Ishikawa (cell line): ENCODE data around the gene LNX2.
A peak's percentile ranks its signal among the peaks of the same experiment; 100 is the strongest.

Experiments
- CEBPB ChIP-seq: IDR thresholded peaks from 2 replicates; pipeline ENCODE4 v1.6.1; 2012
- CREB1 ChIP-seq: IDR thresholded peaks from 2 replicates; pipeline ENCODE4 v1.6.1; 2012; ENCODE audit warnings: low read depth
- EGR1 ChIP-seq: IDR thresholded peaks from 2 replicates; pipeline ENCODE4 v1.6.1; 2012
- EP300 ChIP-seq: IDR thresholded peaks from 2 replicates; pipeline ENCODE4 v1.6.1; 2012; ENCODE audit warnings: borderline replicate concordance
- FOXM1 ChIP-seq: IDR thresholded peaks from 2 replicates; pipeline ENCODE4 v1.6.1; 2012; ENCODE audit warnings: low read depth, borderline replicate concordance
- NFIC ChIP-seq: IDR thresholded peaks from 2 replicates; pipeline ENCODE4 v1.6.1; 2012
- RAD21 ChIP-seq: IDR thresholded peaks from 2 replicates; pipeline ENCODE4 v1.6.1; 2012; ENCODE audit warnings: low read depth
- TAF1 ChIP-seq: IDR thresholded peaks from 2 replicates; pipeline ENCODE4 v1.6.1; 2012; ENCODE audit warnings: low read depth, mild to moderate bottlenecking
- TCF12 ChIP-seq: IDR thresholded peaks from 2 replicates; pipeline ENCODE4 v1.6.1; 2012; ENCODE audit warnings: low read depth
- TEAD4 ChIP-seq: IDR thresholded peaks from 2 replicates; pipeline ENCODE4 v1.6.1; 2012
- YY1 ChIP-seq: IDR thresholded peaks from 2 replicates; pipeline ENCODE4 v1.6.1; 2012; ENCODE audit warnings: low read depth
- ZBTB7A ChIP-seq: IDR thresholded peaks from 2 replicates; pipeline ENCODE4 v1.6.1; 2012; ENCODE audit warnings: low read depth
- TF ChIP-seq, protein P1 (sequence below): IDR thresholded peaks from 2 replicates; pipeline ENCODE4 v1.6.1; 2012
- TF ChIP-seq, protein P2 (sequence below): IDR thresholded peaks from 2 replicates; pipeline ENCODE4 v1.6.1; 2012; ENCODE audit warnings: low read depth, mild to moderate bottlenecking
- TF ChIP-seq, protein P3 (sequence below): IDR thresholded peaks from 2 replicates; pipeline ENCODE4 v1.6.1; 2012

LNX2 gene

DNA sequence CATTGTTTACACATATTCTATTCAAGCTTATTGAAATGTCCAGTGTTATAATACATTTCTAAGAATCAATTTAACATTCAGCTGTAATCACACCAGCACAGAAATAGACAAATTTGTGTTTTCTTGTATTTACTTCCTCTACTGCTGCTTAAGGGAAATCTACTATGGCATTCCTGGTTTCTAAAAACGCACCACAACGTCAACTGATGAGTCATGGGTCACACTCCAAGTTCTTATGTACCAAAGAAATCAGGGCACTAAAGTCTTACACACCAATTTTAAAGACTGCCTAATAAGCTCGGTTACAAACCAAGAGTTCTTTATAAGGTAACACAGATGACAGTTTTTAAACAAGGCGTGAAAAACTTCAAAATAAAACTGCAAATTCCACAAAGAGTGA, 13.2 kb downstream of the LNX2 start:
- TF ChIP-seq FOXM1 = no peak
- no peak for TF ChIP-seq RAD21
- TF ChIP-seq CEBPB = no peak
- TF ChIP-seq, protein P1, sequence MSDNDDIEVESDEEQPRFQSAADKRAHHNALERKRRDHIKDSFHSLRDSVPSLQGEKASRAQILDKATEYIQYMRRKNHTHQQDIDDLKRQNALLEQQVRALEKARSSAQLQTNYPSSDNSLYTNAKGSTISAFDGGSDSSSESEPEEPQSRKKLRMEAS = no peak
- TF ChIP-seq, protein P2, sequence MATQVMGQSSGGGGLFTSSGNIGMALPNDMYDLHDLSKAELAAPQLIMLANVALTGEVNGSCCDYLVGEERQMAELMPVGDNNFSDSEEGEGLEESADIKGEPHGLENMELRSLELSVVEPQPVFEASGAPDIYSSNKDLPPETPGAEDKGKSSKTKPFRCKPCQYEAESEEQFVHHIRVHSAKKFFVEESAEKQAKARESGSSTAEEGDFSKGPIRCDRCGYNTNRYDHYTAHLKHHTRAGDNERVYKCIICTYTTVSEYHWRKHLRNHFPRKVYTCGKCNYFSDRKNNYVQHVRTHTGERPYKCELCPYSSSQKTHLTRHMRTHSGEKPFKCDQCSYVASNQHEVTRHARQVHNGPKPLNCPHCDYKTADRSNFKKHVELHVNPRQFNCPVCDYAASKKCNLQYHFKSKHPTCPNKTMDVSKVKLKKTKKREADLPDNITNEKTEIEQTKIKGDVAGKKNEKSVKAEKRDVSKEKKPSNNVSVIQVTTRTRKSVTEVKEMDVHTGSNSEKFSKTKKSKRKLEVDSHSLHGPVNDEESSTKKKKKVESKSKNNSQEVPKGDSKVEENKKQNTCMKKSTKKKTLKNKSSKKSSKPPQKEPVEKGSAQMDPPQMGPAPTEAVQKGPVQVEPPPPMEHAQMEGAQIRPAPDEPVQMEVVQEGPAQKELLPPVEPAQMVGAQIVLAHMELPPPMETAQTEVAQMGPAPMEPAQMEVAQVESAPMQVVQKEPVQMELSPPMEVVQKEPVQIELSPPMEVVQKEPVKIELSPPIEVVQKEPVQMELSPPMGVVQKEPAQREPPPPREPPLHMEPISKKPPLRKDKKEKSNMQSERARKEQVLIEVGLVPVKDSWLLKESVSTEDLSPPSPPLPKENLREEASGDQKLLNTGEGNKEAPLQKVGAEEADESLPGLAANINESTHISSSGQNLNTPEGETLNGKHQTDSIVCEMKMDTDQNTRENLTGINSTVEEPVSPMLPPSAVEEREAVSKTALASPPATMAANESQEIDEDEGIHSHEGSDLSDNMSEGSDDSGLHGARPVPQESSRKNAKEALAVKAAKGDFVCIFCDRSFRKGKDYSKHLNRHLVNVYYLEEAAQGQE = no peak
- TF ChIP-seq YY1 = no peak
- TF ChIP-seq TEAD4 = no peak
- TF ChIP-seq CREB1 = no peak
- TF ChIP-seq ZBTB7A = no peak
- no peak for TF ChIP-seq TAF1
- no peak for TF ChIP-seq TCF12
- no peak for TF ChIP-seq EGR1

DNA sequence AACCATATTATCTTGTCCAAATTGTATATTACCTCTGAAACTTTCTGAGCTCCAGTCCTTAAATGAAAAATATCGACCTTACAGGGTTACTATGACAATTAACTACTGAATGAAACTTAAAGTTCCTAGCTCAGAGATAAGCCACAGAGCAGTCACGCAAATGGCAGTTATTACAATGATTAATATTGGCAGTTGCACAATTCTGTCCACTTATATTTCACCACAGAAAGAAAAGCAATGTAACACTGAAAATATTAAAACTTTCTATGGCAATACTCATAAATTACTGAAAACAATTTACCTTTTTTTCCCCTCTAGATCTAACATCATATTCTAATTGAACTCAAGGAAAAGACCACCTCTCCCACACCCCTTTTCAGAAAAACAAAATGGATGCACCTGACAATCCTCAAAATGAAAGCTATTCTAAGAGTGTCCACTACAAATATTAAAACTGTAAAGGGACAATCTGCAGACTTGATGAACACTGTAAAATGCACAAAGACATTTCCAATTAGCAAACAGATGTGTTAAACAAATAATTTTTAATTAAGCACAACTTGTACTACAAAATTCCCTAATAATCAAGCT, 14.6 kb downstream of the LNX2 start:
- no peak for TF ChIP-seq FOXM1
- TF ChIP-seq CEBPB = peak; percentile 10; the same call in 1 of the 2 replicates
- TF ChIP-seq YY1 = no peak
- TF ChIP-seq TEAD4 = no peak
- no peak for TF ChIP-seq TCF12
- no peak for TF ChIP-seq EGR1
- no peak for TF ChIP-seq ZBTB7A
- no peak for TF ChIP-seq CREB1

DNA sequence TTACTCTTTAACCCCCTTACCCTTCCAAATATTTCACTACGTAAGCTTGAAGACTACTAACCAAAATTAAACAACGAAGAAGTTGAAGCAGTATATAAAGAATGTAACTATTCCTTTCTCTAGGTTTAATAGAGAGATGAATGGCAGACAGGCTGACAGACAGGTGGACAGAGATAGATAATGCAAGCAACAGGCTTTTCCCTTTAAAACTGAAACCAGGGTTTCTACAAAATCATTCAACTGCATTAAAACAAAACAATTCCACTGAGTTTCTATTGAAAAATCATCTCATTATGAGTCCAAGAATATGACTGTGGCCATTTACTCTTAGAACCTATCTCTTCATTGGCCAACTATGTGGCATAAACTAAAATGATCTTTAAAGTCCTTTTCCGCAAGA, 15.2 kb downstream of the LNX2 start:
- TF ChIP-seq, protein P3, sequence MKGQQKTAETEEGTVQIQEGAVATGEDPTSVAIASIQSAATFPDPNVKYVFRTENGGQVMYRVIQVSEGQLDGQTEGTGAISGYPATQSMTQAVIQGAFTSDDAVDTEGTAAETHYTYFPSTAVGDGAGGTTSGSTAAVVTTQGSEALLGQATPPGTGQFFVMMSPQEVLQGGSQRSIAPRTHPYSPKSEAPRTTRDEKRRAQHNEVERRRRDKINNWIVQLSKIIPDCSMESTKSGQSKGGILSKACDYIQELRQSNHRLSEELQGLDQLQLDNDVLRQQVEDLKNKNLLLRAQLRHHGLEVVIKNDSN = no peak
- TF ChIP-seq FOXM1 (no peak), CREB1 (no peak), TEAD4 (no peak), TAF1 (no peak), ZBTB7A (no peak), EP300 (no peak), YY1 (no peak), NFIC (no peak), TCF12 (no peak), RAD21 (no peak)
- TF ChIP-seq, protein P2 = no peak

DNA sequence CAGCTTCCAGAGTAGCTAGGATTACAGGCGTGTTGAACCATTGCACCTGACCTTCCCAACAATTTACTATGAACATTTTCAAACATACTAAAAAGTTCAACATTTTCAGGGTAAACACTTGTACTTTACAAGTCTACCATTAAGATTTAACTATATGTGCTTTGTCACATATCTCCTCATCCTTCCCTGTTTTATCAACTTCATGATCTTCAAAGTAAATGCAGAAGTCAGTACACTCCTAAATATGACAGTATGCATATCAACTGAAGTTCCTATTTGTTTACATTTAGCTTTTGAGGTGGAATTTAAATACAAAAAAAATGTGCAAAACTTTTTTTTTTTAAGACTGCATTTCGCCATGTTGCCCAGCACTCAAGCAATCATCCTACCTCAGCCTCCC, 18.5 kb downstream of the LNX2 start:
- no peak for TF ChIP-seq CREB1

DNA sequence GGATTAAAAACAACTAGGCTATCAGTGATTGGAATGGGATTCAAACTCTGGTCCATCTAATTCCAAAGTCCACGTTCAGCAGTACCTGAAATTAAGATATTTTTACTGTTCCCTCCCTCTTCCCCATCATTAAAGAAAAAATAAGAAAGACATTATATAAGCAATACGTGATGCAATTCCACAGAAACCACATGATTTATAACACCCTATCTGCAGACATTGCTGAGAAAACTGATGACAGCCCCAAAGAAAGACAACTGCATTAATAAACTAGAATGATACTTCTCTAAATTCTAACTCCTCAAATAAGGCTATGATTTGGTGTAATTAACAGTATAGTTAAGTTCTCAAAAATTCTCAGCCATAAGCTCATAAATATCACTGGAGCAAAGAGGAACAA, 19.1 kb downstream of the LNX2 start:
- TF ChIP-seq NFIC = no peak
- no peak for TF ChIP-seq TAF1
- no peak for TF ChIP-seq FOXM1
- TF ChIP-seq, protein P1 = no peak
- TF ChIP-seq, protein P2 = no peak
- no peak for TF ChIP-seq TCF12
- no peak for TF ChIP-seq CREB1
- TF ChIP-seq EGR1 = no peak
- TF ChIP-seq YY1 = no peak
- TF ChIP-seq RAD21 = no peak
- no peak for TF ChIP-seq EP300
- no peak for TF ChIP-seq CEBPB
- TF ChIP-seq, protein P3 = no peak
- no peak for TF ChIP-seq ZBTB7A
